Mucosa of descending colon (tissue), 3 donors: ENCODE measurements around the gene CSNK1E. TPM values are rescaled to one million over a fixed set of nuclear protein-coding genes. Genes with fewer than 3 reads are reported as not detected.

Experiments used
- ATAC-seq: fragments of 200-7000 bp; cut with Tn5 transposase; one replicate; pipeline ENCODE4 v1.9.1; 2020; ENCODE audit warnings: mild to moderate bottlenecking, moderate library complexity
- DNase-seq, 3 donors: peaks; one replicate each; pipeline ENCODE4 v3.0.0-alpha.2; 2020
- H3K36me3 ChIP-seq: fragments of 200-600 bp; one replicate; pipeline ENCODE4 v1.8.0; 2021; ENCODE audit warnings: low read depth, mild to moderate bottlenecking
- H3K4me1 ChIP-seq: fragments of 200-600 bp; one replicate; pipeline ENCODE4 v1.8.0; 2021; ENCODE audit warnings: low read depth, mild to moderate bottlenecking
- H3K4me3 ChIP-seq: fragments of 200-600 bp; one replicate; pipeline ENCODE4 v1.8.0; 2021; ENCODE audit warnings: mild to moderate bottlenecking
- H3K9me3 ChIP-seq: fragments of 200-600 bp; one replicate; pipeline ENCODE4 v1.8.0; 2021; ENCODE audit warnings: mild to moderate bottlenecking
- CTCF ChIP-seq: fragments of 200-600 bp; IDR thresholded peaks from one replicate; pipeline ENCODE4 v1.8.0; 2022; ENCODE audit warnings: antibody characterized with exemption, mild to moderate bottlenecking
- intact Hi-C, 2 donors: fragments of 100-400 bp; cut with DNase I in 1 of 2; cut with micrococcal nuclease in 1 of 2; formaldehyde crosslinking; loops; one replicate each; pipeline versions ENCODE4 v1.11.0 to v1.11.1; 2022; cut with DNase I, micrococcal nuclease
- total RNA-seq, 3 donors: library from RNA; stranded (reverse); fragmentation: NEBNext Ultra II Directional in 2 of 3; extraction: Animal tissue kit (Norgen Biotek cat#: 25700) in 2 of 3; gene quantifications; one replicate each; pipeline versions ENCODE4 v1.2.1 to v1.2.4, GENCODE V29; 2021 to 2023
- donor health status: DM: no; HTN: no; CAD: no; lungs with moderate emphysema.
- donor health status: DM: no; HTN: no; CAD: no.
- donor health status: DM: no; HTN: yes; CAD: no.

CSNK1E gene
- total RNA-seq, 3 donors from 2014 or later = 87.8 to 100 (median 89.8) TPM

- no peak overlapping the region for H3K4me3 ChIP-seq
- ATAC-seq = no peak
- H3K36me3 ChIP-seq = no peaks in the 10 kb centered on the region
- intact Hi-C loops = no loop called here
- no peak for DNase-seq
- TF ChIP-seq CTCF = no peak
- peaks cover 37% of the 10 kb centered on the region for H3K4me1 ChIP-seq
- H3K9me3 ChIP-seq = no peaks in the 10 kb centered on the region
These were observed 6.5 kb downstream of the CSNK1E start for GRCh38 chr22:38310518-38311322.

GRCh38 chr22:38309614-38310517 lies 7.4 kb downstream of the CSNK1E start:
- intact Hi-C loops = no loop called here
- DNase-seq = no peak
- TF ChIP-seq CTCF = no peak
- H3K4me3 ChIP-seq = no peak overlapping the region
- peaks cover 40% of the 10 kb centered on the region for H3K4me1 ChIP-seq
- H3K36me3 ChIP-seq = no peaks in the 10 kb centered on the region
- H3K9me3 ChIP-seq = no peaks in the 10 kb centered on the region
- ATAC-seq = no peak

- Histone ChIP-seq H3K4me1 (peaks cover 38% of the 10 kb centered on the region), H3K9me3 (no peaks in the 10 kb centered on the region), H3K4me3 (no peak overlapping the region), H3K36me3 (no peaks in the 10 kb centered on the region)
- no peak for DNase-seq
- no peak for TF ChIP-seq CTCF
- intact Hi-C loops = no loop called here
- no peak for ATAC-seq
These were observed 8.3 kb downstream of the CSNK1E start for GRCh38 chr22:38308791-38309498.

GRCh38 chr22:38305471-38306448 lies 11.5 kb downstream of the CSNK1E start:
- no peaks in the 10 kb centered on the region for H3K36me3 ChIP-seq
- peak in 2 of 3 donors; percentile 41 to 64 for DNase-seq
- peaks cover 32% of the 10 kb centered on the region for H3K4me1 ChIP-seq
- no peak for TF ChIP-seq CTCF
- intact Hi-C loops = no loop called here
- peak; percentile 74 for ATAC-seq
- H3K9me3 ChIP-seq = no peaks in the 10 kb centered on the region
- H3K4me3 ChIP-seq = no peak overlapping the region

GRCh38 chr22:38304526-38304925 lies 12.7 kb downstream of the CSNK1E start:
- ATAC-seq = no peak
- no peak for DNase-seq
- intact Hi-C loops = no loop called here
- Histone ChIP-seq H3K4me1 (peaks cover 20% of the 10 kb centered on the region), H3K36me3 (no peaks in the 10 kb centered on the region), H3K9me3 (no peaks in the 10 kb centered on the region), H3K4me3 (no peak overlapping the region)
- no peak for TF ChIP-seq CTCF
